ENCODE data around the gene JAKMIP3. TPM values are rescaled to one million over a fixed set of nuclear protein-coding genes. Genes with fewer than 3 reads are reported as not detected.
A peak's percentile ranks its signal among the peaks of the same experiment; 100 is the strongest.

JAKMIP3 gene
- total RNA-seq, 4 donors from 2014 or later = 0.32 to 1.1 (median 0.51) TPM

- TF ChIP-seq POLR2A (IDR thresholded peaks at IDR 0.05) = no peak
- no peak for TF ChIP-seq CTCF (IDR thresholded peaks at IDR 0.05)
These were observed 44.1 kb upstream of the JAKMIP3 start for GRCh38 chr10:132021504-132022143.

DNA sequence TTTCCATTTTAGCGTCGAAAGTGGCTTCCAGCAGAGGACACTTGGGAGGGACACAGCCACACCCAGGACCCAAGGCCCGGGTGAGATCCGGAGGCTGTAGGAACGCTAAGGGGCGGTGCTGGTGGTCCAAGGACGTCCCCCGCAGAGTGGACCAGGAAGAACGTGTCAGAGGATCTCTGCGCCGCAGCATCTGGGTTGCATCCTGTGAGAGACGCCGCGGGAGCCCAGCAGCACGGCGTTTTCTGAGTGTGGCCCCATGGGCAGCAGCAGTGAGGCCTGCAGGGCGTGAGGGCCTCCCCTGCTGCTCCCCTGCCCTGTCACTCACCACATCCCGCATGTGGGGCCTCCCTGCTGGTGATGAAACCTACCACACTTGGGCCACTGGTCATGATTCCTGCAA lies 43.5 kb upstream of the JAKMIP3 start:
- DNase-seq (ENCODE audit: low spot score in 2 of 2) = no peak
- intact Hi-C loops (cut with DNase I; ENCODE audit: low total_unique reads) = no loop called here
- TF ChIP-seq POLR2A (IDR thresholded peaks at IDR 0.05) (no peak), CTCF (IDR thresholded peaks at IDR 0.05) (no peak)
- 90 to 91% methylated on average over 14 to 18 of the region's 18 CpGs for WGBS, 2 donors
- no peak overlapping the region for H3K4me3 ChIP-seq (ENCODE audit: low read depth, poor library complexity, severe bottlenecking)

More at GRCh38 chr10:132021504-132022143, 44.1 kb upstream of the JAKMIP3 start:
- H3K4me3 ChIP-seq (ENCODE audit: low read depth, poor library complexity, severe bottlenecking) = no peak overlapping the region
- DNase-seq (ENCODE audit: low spot score in 2 of 2) = no peak
- intact Hi-C loops (cut with DNase I; ENCODE audit: low total_unique reads) = no loop called here
- WGBS, 2 donors = 88 to 89% methylated on average over 15 to 16 of the region's 16 CpGs

- peak; percentile 67 to 94 for DNase-seq (ENCODE audit: low spot score in 2 of 2)
- no peak overlapping the region for H3K4me3 ChIP-seq (ENCODE audit: low read depth, poor library complexity, severe bottlenecking)
- TF ChIP-seq POLR2A (IDR thresholded peaks at IDR 0.05) = no peak
- TF ChIP-seq CTCF (IDR thresholded peaks at IDR 0.05) = peak in 1 of 3 donors; percentile 73
- intact Hi-C loops (cut with DNase I; ENCODE audit: low total_unique reads) = no loop called here
- WGBS, 2 donors = 18 to 23% methylated on average over 36 of the region's 36 CpGs
These were observed 42.5 kb upstream of the JAKMIP3 start for GRCh38 chr10:132023092-132023811.

GRCh38 chr10:132027423-132027983 lies 38.2 kb upstream of the JAKMIP3 start:
- TF ChIP-seq CTCF (IDR thresholded peaks at IDR 0.05) = no peak
- no peak for TF ChIP-seq POLR2A (IDR thresholded peaks at IDR 0.05)
- 66 to 72% methylated on average over 3 of the region's 3 CpGs for WGBS, 2 donors
- intact Hi-C loops (cut with DNase I; ENCODE audit: low total_unique reads) = no loop called here
- H3K4me3 ChIP-seq (ENCODE audit: low read depth, poor library complexity, severe bottlenecking) = no peak overlapping the region
- DNase-seq (ENCODE audit: low spot score in 2 of 2) = no peak

GRCh38 chr10:132028706-132029105 lies 37.0 kb upstream of the JAKMIP3 start:
- 37 to 48% methylated on average over 6 of the region's 6 CpGs for WGBS, 2 donors
- intact Hi-C loops (cut with DNase I; ENCODE audit: low total_unique reads) = no loop called here

More at GRCh38 chr10:132028706-132029105, 37.0 kb upstream of the JAKMIP3 start:
- no peak for TF ChIP-seq POLR2A (IDR thresholded peaks at IDR 0.05)
- TF ChIP-seq CTCF (IDR thresholded peaks at IDR 0.05) = no peak
- DNase-seq (ENCODE audit: low spot score in 2 of 2) = no peak
- H3K4me3 ChIP-seq (ENCODE audit: low read depth, poor library complexity, severe bottlenecking) = no peak overlapping the region
